ENCODE measurements around the gene CDH8.
A peak's percentile ranks its signal among the peaks of the same experiment; 100 is the strongest.

CDH8 gene

GRCh38 chr16:61684541-61684940 lies 351.7 kb downstream of the CDH8 start:
- Histone ChIP-seq H3K4me1 (ENCODE audit: control insufficient read depth, insufficient read depth, low read length) (peaks cover 6% of the 10 kb centered on the region; the same call in 1 of the 2 replicates), H3K9me3 (ENCODE audit: control insufficient read depth, insufficient read depth, low read length) (no peaks in the 10 kb centered on the region), H3K9ac (ENCODE audit: low read depth, low read length) (no peak overlapping the region), H3K27me3 (ENCODE audit: control insufficient read depth, insufficient read depth, low read length) (no peaks in the 10 kb centered on the region), H3K36me3 (ENCODE audit: control insufficient read depth, insufficient read depth, low read length) (no peaks in the 10 kb centered on the region), H3K4me3 (ENCODE audit: low read depth, low read length) (no peak overlapping the region), H3K27ac (ENCODE audit: low read depth, low read length) (no peak overlapping the region)

GRCh38 chr16:61681673-61682072 lies 354.6 kb downstream of the CDH8 start:
- H3K4me1 ChIP-seq (ENCODE audit: control insufficient read depth, insufficient read depth, low read length), result peaks cover 17% of the 10 kb centered on the region
- no peak overlapping the region for H3K4me3 ChIP-seq (ENCODE audit: low read depth, low read length)
- H3K9me3 ChIP-seq (ENCODE audit: control insufficient read depth, insufficient read depth, low read length), result no peaks in the 10 kb centered on the region
- H3K27ac ChIP-seq (ENCODE audit: low read depth, low read length), result no peak overlapping the region
- no peak overlapping the region for H3K9ac ChIP-seq (ENCODE audit: low read depth, low read length)
- no peaks in the 10 kb centered on the region for H3K36me3 ChIP-seq (ENCODE audit: control insufficient read depth, insufficient read depth, low read length)
- H3K27me3 ChIP-seq (ENCODE audit: control insufficient read depth, insufficient read depth, low read length), result no peaks in the 10 kb centered on the region

- Histone ChIP-seq H3K4me1 (ENCODE audit: control insufficient read depth, insufficient read depth, low read length) (peaks cover 17% of the 10 kb centered on the region), H3K9ac (ENCODE audit: low read depth, low read length) (no peak overlapping the region), H3K9me3 (ENCODE audit: control insufficient read depth, insufficient read depth, low read length) (no peaks in the 10 kb centered on the region), H3K27me3 (ENCODE audit: control insufficient read depth, insufficient read depth, low read length) (no peaks in the 10 kb centered on the region), H3K4me3 (ENCODE audit: low read depth, low read length) (no peak overlapping the region), H3K27ac (ENCODE audit: low read depth, low read length) (no peak overlapping the region), H3K36me3 (ENCODE audit: control insufficient read depth, insufficient read depth, low read length) (no peaks in the 10 kb centered on the region)
Observed at GRCh38 chr16:61681124-61681523, 355.1 kb downstream of the CDH8 start.

DNA sequence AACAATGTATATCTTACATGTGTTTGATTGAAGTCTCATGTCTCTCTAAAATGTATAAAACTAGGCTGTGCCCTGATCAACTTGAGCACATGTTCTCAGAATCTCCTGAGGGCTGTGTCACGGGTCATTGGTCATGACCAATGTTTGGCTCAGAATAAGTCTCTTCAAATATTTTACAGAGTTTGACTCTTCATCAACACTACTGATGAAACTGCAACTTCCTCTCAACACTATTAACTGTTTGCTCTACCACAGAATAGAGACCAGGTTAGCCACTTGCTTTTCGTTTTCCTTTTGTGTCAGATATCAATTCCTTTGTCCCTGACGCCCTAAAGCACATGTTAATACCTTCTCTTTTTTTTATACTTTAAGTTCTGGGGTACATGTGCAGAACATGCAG lies 358.1 kb downstream of the CDH8 start:
- H3K4me1 ChIP-seq (ENCODE audit: control insufficient read depth, insufficient read depth, low read length), result peaks cover 17% of the 10 kb centered on the region
- H3K27me3 ChIP-seq (ENCODE audit: control insufficient read depth, insufficient read depth, low read length), result no peaks in the 10 kb centered on the region
- H3K27ac ChIP-seq (ENCODE audit: low read depth, low read length), result no peak overlapping the region

DNA sequence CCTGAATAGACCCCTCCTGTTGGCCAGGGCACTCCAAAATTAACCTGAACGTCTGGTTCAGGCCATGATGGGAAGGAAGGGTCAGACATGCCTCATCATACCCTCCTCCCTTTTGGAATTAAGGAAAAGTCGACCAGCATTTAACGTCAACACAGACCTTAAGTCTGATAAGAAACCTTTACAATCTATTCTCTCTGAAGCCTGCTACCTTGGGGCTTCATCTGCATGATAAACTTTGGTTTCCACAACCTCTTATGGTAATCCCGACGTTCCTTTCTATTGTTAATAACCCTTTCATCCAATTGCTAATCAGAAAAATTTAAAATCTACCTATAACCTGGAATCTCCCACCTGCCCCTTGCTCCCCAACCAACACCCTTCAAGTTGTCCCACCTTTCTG lies 358.5 kb downstream of the CDH8 start:
- Histone ChIP-seq H3K27ac (ENCODE audit: low read depth, low read length) (no peak overlapping the region), H3K36me3 (ENCODE audit: control insufficient read depth, insufficient read depth, low read length) (no peaks in the 10 kb centered on the region), H3K27me3 (ENCODE audit: control insufficient read depth, insufficient read depth, low read length) (no peaks in the 10 kb centered on the region), H3K9me3 (ENCODE audit: control insufficient read depth, insufficient read depth, low read length) (no peaks in the 10 kb centered on the region), H3K9ac (ENCODE audit: low read depth, low read length) (no peak overlapping the region), H3K4me1 (ENCODE audit: control insufficient read depth, insufficient read depth, low read length) (peaks cover 17% of the 10 kb centered on the region), H3K4me3 (ENCODE audit: low read depth, low read length) (peak overlapping the region; percentile 16; the same call in 1 of the 2 replicates)

More for the DNA sequence above, 358.1 kb downstream of the CDH8 start:
- Histone ChIP-seq H3K9ac (ENCODE audit: low read depth, low read length) (no peak overlapping the region), H3K36me3 (ENCODE audit: control insufficient read depth, insufficient read depth, low read length) (no peaks in the 10 kb centered on the region), H3K9me3 (ENCODE audit: control insufficient read depth, insufficient read depth, low read length) (no peaks in the 10 kb centered on the region), H3K4me3 (ENCODE audit: low read depth, low read length) (no peak overlapping the region)

DNA sequence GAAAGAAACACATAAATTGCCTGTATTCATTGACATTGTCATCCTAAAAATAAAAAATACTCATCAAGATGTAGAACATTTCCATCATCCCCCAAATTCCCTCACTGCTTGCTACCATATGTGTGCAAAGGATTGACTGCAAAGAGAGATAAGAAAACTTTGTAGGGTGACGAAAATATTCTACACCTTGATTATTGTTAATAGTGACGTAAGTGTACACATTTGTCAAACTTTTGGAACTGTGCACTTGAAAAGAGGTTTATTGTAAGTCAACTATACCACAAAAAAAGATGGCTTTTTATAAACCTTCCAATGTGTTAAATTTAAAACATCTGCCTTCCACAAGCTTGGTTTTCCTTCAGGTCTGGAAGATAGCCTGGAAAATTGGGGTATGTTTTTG lies 359.5 kb downstream of the CDH8 start:
- Histone ChIP-seq H3K9ac (ENCODE audit: low read depth, low read length) (no peak overlapping the region), H3K9me3 (ENCODE audit: control insufficient read depth, insufficient read depth, low read length) (no peaks in the 10 kb centered on the region), H3K27me3 (ENCODE audit: control insufficient read depth, insufficient read depth, low read length) (no peaks in the 10 kb centered on the region), H3K4me3 (ENCODE audit: low read depth, low read length) (no peak overlapping the region), H3K4me1 (ENCODE audit: control insufficient read depth, insufficient read depth, low read length) (peaks cover 17% of the 10 kb centered on the region), H3K36me3 (ENCODE audit: control insufficient read depth, insufficient read depth, low read length) (no peaks in the 10 kb centered on the region), H3K27ac (ENCODE audit: low read depth, low read length) (no peak overlapping the region)

- Histone ChIP-seq H3K9me3 (ENCODE audit: control insufficient read depth, insufficient read depth, low read length) (no peaks in the 10 kb centered on the region), H3K9ac (ENCODE audit: low read depth, low read length) (no peak overlapping the region), H3K4me1 (ENCODE audit: control insufficient read depth, insufficient read depth, low read length) (no peaks in the 10 kb centered on the region), H3K27ac (ENCODE audit: low read depth, low read length) (no peak overlapping the region), H3K4me3 (ENCODE audit: low read depth, low read length) (no peak overlapping the region), H3K27me3 (ENCODE audit: control insufficient read depth, insufficient read depth, low read length) (no peaks in the 10 kb centered on the region), H3K36me3 (ENCODE audit: control insufficient read depth, insufficient read depth, low read length) (no peaks in the 10 kb centered on the region)
Observed at GRCh38 chr16:61671161-61671560, 365.1 kb downstream of the CDH8 start.

- Histone ChIP-seq H3K36me3 (ENCODE audit: control insufficient read depth, insufficient read depth, low read length) (no peaks in the 10 kb centered on the region), H3K27ac (ENCODE audit: low read depth, low read length) (no peak overlapping the region), H3K9me3 (ENCODE audit: control insufficient read depth, insufficient read depth, low read length) (no peaks in the 10 kb centered on the region), H3K9ac (ENCODE audit: low read depth, low read length) (no peak overlapping the region), H3K4me1 (ENCODE audit: control insufficient read depth, insufficient read depth, low read length) (no peaks in the 10 kb centered on the region), H3K27me3 (ENCODE audit: control insufficient read depth, insufficient read depth, low read length) (no peaks in the 10 kb centered on the region), H3K4me3 (ENCODE audit: low read depth, low read length) (no peak overlapping the region)
Observed at GRCh38 chr16:61665512-61665911, 370.7 kb downstream of the CDH8 start.

GRCh38 chr16:61659936-61660335 lies 376.3 kb downstream of the CDH8 start:
- Histone ChIP-seq H3K4me3 (ENCODE audit: low read depth, low read length) (no peak overlapping the region), H3K4me1 (ENCODE audit: control insufficient read depth, insufficient read depth, low read length) (no peaks in the 10 kb centered on the region), H3K36me3 (ENCODE audit: control insufficient read depth, insufficient read depth, low read length) (no peaks in the 10 kb centered on the region), H3K9me3 (ENCODE audit: control insufficient read depth, insufficient read depth, low read length) (no peaks in the 10 kb centered on the region), H3K27ac (ENCODE audit: low read depth, low read length) (no peak overlapping the region), H3K27me3 (ENCODE audit: control insufficient read depth, insufficient read depth, low read length) (no peaks in the 10 kb centered on the region), H3K9ac (ENCODE audit: low read depth, low read length) (no peak overlapping the region)

GRCh38 chr16:61654962-61655361 lies 381.3 kb downstream of the CDH8 start:
- Histone ChIP-seq H3K4me1 (ENCODE audit: control insufficient read depth, insufficient read depth, low read length) (no peaks in the 10 kb centered on the region), H3K9ac (ENCODE audit: low read depth, low read length) (no peak overlapping the region), H3K4me3 (ENCODE audit: low read depth, low read length) (no peak overlapping the region), H3K27me3 (ENCODE audit: control insufficient read depth, insufficient read depth, low read length) (no peaks in the 10 kb centered on the region), H3K27ac (ENCODE audit: low read depth, low read length) (no peak overlapping the region), H3K36me3 (ENCODE audit: control insufficient read depth, insufficient read depth, low read length) (no peaks in the 10 kb centered on the region), H3K9me3 (ENCODE audit: control insufficient read depth, insufficient read depth, low read length) (no peaks in the 10 kb centered on the region)

GRCh38 chr16:61653544-61653943 lies 382.7 kb downstream of the CDH8 start:
- Histone ChIP-seq H3K27ac (ENCODE audit: low read depth, low read length) (no peak overlapping the region), H3K4me1 (ENCODE audit: control insufficient read depth, insufficient read depth, low read length) (no peaks in the 10 kb centered on the region), H3K27me3 (ENCODE audit: control insufficient read depth, insufficient read depth, low read length) (no peaks in the 10 kb centered on the region), H3K36me3 (ENCODE audit: control insufficient read depth, insufficient read depth, low read length) (no peaks in the 10 kb centered on the region), H3K4me3 (ENCODE audit: low read depth, low read length) (no peak overlapping the region), H3K9ac (ENCODE audit: low read depth, low read length) (no peak overlapping the region), H3K9me3 (ENCODE audit: control insufficient read depth, insufficient read depth, low read length) (no peaks in the 10 kb centered on the region)

DNA sequence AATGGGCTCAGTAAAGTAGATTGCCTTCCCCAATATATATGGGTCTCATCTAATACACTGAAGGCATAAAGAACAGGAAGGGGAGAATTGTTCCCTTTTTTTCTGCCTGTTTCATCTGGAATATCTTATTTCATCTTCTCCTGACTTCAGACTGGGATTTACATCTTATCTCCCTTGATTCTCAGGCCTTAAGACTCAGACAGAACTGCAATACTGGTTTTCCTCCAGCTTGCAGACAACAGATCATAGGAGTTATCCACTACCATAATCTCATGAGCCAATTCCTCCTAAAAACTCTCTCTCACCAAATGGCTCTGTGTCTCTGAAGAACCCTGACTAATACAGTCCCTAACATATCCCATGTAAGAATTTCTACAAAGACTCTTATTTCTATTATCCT lies 390.7 kb downstream of the CDH8 start:
- no peaks in the 10 kb centered on the region for H3K36me3 ChIP-seq (ENCODE audit: control insufficient read depth, insufficient read depth, low read length)
- no peaks in the 10 kb centered on the region for H3K4me1 ChIP-seq (ENCODE audit: control insufficient read depth, insufficient read depth, low read length)
- no peak overlapping the region for H3K4me3 ChIP-seq (ENCODE audit: low read depth, low read length)
- no peaks in the 10 kb centered on the region for H3K9me3 ChIP-seq (ENCODE audit: control insufficient read depth, insufficient read depth, low read length)
- H3K9ac ChIP-seq (ENCODE audit: low read depth, low read length), result no peak overlapping the region
- H3K27ac ChIP-seq (ENCODE audit: low read depth, low read length), result no peak overlapping the region
- H3K27me3 ChIP-seq (ENCODE audit: control insufficient read depth, insufficient read depth, low read length), result no peaks in the 10 kb centered on the region

All from HUES48 (cell line).